HG03103 (cell line): ENCODE data around the gene DAPK1.

Source experiments
- ATAC-seq: cut with Tn5 transposase; IDR thresholded peaks from one replicate; pipeline ENCODE4 v1.9.1; 2021; ENCODE audit warnings: low read depth; ENCODE audit not compliant: unreplicated experiment

The DAPK1 gene

DNA sequence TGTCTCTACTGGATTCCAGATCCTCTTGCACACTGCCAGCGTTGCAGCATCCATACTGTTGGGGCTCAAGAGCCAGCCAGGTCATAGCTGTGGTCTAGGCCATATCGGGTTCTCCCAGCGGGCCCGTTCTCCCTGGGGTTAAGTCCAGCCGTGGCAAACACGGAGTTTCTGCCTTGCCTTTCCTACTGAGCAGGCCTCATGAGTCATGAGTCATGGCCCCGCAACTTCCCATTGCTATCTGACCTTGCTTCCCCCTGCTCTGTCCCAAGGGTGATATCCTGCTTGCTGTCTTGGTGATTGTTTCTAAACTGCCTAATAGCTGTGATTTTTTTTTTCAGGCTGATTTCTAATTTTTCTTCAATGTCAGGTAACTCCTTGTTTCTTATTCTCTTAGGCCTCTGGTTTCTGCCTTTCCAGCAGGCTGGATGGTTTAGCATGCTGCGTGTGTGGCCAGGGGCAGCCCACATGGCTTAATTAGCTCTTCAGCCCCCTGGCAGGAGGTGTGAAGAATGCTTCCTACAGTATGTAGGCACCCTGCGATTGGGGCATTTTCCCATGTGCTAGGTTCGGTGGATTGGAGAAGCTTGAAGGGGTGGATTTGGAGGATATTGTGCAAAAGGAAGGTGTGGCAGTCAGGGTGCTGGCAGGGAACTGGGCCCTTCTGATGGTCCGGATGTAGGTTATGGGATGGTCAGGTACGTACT, 18.7 kb downstream of the DAPK1 start:
- no peak for ATAC-seq

DNA sequence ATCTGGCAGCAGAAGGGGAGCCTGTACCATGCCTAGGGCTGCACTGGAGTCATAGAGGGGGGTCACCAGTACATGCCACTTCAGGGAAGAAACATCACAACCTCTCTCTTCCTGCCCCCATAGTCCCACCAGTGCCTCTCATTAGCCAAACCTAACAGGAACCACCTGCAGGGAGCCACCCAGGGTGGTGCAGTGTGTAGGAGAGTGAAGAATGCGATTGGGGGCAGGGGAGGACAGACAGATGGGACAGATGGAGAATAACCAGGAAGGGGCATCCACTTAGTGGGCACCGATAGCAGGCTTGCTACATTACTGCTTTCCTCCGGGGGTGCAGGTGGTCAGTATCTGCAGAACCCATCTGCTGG, 19.2 kb downstream of the DAPK1 start:
- ATAC-seq, result no peak

DNA sequence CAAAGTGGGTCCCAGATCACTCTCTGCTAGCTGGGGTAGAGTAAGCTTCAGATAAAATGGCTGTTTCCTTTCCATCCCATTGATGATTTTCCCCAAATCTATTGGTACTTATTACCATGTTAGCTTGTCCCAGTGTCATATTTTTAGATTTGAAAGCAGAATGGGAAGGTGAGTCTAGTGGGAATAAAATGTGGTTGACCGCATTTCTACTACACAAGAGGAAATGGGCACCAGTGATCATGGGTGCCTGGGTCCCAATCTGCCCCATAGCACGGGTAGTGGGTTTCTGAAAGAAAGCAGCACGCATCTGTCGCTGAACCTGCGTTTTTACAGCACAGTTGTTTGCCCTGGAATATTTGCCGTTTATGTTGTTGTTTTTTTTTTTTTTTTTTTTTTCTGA, 20.1 kb downstream of the DAPK1 start:
- no peak for ATAC-seq

DNA sequence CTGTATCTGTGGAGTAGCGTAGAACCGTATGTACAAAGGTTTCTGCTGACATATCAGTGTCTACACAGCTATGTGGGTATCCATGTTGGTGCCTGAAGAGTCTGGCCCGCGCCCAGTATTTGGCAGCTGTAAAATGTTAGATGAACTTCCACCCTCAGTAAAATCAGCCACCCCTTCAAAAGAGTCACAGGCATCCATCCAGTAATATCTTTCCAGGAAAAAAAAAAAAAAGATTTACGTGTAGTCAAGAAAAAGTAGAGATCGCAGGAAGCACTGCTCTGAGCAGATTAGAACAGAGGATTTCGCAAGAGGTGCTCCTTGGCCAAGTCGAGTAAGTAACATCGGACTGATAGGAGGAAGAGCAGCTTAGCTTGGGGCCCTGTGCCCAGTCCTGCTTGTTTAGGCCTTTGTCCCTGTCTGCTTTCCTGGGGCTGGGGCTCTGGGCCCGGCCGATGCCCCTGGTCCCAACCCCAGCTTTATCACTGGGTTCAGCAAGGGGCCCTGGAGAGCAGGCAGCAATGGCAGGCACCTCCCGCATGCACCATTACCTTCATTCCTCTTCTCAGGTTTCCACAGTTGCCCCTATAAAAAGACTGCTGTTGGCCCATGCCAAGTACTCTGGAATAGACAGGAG, 21.2 kb downstream of the DAPK1 start:
- ATAC-seq, result no peak

DNA sequence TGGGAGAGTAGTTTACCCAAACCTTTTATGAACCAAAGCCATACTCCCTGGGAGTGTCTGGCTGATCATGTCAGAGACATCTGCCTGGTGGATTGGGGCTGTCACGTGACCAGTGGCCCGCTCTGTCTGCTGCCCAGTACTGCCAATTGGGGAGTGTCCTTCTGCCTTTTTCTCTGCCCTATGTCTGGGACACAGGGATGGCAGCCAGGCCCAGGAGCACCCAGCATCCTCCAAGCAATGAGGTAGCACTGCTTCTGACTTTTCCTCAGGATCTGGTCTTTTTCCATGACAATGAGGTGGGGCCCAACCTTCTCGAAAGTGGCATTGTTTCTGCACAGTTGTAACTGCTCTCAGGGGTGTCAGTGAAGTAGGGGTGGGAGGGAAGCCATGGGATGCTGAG, 21.8 kb downstream of the DAPK1 start:
- ATAC-seq, result no peak

DNA sequence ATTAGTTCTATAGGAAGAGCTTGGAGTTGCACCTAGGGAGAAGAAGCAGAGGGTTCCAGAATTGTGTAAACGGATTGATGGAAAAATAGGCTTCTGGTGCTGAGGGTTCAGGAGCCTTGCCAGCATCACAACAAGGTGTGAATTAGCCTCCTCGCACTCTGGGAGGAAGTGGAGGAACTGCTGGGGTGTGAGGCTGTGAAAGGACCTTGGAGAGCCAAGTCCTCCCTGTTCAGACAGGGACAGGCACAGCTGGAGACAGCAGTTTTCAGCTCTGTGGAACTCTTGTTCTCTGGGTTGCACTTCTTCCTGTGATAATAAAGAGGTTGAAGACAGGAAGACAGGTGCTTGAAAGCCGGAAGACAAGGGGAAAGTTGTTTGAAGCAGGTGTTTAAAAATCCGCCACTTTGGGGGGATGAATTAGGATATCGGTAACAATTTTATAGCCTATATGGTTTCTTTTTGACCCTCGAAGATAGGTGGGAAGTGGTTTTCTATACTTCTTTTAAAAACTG, 22.6 kb downstream of the DAPK1 start:
- no peak for ATAC-seq

DNA sequence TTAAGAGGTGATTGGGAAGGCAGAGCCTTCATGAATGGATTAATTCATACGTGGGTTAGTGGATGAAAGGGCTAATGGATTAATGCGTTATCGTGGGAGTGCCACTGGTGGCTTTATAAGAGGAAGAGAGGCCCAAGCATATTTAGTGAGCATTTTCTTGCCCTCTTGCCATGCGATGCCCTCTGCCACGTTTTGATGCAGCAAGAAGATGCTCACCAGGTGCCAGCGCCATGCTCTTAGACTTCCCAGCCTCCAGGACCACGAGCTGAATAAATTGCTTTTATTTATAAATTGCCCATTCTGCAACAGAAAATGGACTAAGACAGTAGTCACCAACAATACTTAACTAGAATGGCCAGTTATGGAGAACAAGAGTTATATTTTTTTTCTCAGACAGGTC, 24.2 kb downstream of the DAPK1 start:
- no peak for ATAC-seq

DNA sequence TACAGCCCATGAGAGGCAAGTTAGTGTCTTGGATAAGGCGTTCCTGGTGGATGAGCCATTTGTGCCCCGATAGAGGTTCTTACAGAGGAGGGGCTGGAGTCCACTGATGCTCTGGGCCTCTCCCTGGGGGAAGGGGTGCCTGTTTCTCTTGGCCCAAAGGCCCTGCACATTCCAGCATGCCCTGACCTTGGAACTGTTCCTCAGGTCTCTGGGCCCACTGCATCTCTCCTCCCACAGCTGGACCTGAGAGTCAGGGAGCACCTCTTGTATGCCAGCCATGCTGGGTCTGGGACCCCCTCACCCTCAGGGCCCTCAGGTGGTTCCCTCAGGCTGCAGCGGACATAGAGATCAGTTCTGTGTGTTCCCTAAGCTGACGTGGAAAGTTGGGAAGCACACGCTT, 26.4 kb downstream of the DAPK1 start:
- ATAC-seq, result no peak

DNA sequence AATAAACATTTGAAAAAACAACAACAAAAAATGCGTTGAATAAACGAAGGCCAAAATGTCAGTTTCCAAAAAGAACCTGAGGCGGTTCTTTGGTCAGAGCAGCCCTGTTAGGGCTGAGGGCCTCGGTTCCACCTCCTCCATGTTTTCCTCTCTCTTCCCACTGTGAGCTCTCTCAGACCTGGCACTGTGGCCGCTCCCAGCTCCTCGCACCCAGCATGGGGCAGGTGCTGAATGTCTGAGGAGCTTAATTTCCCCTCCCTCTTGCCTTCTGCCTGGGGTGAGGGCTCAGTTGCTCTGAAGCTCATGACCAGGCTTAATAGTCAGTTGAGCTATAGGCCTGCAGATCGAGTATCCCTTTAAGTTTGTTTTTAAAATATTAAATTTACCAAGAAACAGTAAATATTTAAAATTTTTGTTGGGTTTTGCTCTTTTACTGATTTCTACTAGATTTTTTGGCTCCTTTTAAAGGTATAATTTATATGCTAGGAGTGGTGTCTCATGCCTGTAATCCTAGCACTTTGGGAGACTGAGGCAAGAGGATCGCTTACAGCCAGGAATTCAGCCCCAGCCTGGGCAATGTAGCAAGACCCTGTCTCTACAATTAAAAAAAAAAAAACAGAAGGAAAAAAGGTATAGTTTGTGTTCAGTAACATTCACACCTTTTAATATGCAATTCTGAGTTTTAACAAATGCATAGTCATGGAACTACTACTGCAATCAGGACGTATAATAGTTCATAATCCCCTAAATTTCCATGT, 28.1 kb downstream of the DAPK1 start:
- ATAC-seq, result no peak

DNA sequence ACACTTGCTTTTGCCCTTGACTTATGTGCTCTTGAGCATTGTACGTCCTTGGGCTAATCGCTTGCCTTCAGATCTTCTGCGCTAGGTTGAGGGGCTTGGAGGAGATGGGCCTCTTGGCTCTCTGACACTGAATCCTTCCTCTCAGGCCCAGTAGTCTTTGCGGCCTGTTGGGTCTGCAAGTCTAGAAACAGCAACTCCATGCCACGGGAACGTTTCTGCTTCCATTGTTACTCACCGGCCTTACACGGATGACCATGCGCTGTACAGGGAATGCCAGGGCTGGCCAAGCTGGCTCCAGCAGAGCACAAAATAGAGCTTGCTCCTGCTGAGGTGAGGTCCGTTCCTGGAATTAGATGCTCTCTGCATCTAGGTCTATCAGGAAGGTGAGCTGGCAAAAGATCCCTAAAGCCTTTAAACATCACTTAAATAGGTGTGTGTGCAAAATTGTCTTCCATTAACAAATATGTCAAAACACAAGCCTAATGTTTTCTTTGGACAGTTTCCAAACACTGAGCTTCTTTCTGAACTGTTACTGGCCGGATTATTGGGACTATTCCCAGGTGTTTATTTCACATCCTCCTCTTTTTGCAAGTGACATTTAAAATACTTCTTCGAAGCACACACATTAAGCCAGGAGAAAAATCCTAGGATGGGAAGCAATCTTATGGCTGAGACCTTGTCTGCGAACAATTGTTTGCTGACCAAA, 29.7 kb downstream of the DAPK1 start:
- ATAC-seq, result no peak

DNA sequence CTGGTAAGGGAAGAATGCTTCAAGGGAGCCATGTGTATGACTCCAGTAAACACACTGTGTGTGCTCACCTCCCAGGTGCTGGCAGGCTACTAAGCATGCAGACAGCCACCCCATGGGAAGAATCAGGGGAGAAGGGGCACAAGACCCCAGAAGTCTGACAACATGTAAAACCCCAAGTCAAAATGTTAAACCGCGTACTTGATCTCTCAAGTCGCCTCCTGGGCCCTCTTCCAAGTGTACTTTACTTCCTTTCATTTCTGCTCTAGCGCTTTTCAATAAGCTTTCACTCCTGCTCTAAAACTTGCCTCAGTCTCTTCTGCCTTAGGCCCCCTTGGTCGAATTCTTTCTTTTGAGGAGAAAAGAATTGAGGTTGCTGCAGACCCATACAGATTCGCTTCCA, 31.3 kb downstream of the DAPK1 start:
- ATAC-seq, result no peak

DNA sequence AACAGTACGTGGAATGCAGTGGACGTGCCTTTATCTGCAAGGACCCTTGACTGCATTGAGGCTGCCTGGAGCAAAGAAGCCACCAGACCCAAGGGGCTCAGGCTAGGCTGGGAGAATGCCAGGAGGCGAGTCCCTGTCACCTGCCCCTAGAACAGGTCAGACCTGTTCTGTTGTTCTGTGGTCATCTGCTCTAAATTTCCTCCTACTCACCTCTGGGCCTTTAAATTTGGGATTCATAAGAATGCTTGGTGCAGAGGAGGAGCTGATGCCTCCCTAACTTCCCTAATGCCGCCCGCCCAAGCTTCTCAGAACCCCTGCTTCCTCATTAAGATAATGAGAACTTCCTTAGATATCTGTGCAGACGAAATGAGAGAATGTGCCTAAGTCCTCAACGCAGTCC, 32.0 kb downstream of the DAPK1 start:
- ATAC-seq, result no peak

DNA sequence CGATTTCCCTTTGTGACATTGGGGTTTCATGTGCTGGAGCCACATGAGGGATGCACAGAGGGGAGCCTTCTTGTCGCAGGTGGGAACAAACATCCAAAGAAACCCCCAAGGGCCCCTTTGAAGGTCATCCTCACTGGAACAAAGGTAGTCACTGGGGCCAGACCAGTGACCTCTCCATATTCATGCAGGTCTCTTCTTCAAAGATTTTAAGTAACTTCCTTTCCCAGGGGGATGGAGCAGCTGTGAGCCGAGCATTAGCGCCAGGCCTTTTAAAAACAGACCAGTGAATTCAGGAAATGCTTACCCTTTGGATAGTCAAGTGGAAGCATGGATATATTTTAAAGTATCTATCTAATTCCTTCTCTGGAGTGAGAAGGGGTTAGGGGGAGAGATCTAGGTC, 33.0 kb downstream of the DAPK1 start:
- no peak for ATAC-seq

DNA sequence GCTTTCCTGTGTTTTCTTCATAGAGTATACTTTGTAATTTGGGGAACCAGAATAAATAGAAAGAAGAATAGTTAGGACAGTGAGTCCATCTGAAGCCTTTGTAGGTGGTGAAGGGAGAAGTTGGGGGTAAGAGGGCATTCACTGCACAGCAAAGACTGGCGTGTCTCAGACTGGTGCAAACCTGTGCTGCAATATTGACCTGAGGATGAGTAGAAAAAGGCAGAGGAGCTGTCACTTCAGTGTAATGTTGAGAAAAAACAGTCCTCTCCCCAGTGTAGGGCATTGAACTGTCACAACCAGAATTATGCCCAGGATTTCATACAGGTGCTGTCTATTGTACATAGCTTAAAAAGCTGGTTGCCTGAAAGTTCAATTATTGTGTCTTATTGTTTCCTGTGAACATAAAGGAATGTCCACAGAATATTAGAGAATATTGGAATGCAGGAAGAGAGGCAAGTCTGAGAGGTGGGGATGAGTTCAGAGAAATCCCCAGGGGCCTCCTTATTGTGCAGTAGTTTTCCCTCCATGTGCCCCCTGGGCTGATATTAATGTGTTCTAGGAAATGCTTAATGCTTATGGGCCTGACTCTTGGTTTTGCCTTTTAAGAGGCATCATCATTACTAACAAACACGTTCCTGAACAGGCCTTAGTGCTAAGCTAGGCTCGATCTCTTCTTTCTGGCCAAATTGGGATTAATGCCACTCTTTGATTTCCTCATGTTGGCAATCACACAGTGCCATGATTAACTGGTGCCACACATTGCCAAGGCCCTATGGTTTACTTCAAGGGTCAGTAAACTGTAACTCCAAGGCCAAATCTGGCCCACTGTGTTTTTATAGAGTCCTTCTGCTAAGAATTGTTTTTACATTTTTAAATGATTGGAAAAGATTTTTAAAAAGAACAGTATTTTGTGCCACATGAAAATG, 34.0 kb downstream of the DAPK1 start:
- ATAC-seq, result no peak

DNA sequence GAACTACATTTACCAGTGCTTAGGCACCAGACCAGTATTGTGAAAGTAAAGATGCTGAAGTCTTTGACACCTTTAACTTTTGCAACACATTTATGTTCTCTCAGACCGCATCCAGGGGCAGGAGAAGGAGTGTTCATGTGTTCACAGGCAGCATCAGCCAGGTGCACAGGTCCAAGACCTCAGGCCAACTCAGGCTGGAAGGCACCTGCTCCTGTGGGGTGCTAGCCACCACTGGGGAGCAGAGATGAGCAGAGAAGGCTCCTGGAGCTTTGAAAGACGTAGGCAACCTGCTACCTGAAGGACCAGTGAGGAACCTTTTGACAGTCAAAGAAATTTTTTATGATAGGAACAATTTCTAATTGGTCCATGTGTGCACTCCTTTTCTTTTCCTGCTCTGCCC, 35.6 kb downstream of the DAPK1 start:
- ATAC-seq, result no peak

DNA sequence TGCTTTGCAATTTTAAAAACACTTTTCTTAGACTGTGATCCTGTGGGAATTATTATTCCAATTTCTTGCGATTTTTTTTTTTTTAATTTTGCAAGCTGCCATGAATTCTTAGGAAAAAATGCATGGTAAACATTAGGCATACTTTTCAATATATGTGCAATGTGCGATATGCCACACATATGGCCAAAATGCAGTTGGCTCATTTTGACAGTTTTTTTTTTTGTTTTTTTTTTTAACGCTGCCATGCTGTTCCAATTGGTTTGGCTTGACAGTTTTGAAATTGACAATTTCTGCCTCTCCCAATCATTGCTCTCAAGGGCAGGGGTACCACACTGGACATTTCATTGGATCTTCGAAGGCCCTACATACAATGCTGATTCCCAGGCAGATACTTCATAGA, 36.4 kb downstream of the DAPK1 start:
- no peak for ATAC-seq

DNA sequence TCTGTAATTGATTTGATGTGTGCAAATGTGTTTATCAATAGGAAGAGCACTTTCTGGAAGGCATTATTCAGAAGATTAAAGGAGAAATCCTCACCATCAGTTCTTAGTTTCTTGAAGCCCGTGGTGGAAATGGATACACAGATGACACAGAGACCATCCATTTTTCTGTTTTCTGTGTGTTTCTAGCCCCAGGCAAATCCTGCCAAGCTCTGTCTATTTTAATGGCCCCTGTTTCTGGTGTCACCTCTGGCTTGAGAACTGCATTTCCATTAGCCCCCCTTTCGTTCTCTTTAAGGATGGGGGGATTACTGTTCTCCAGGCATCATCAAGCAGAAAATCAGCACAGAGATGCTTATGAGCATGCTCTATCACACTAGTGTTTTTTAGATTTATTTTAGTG, 37.3 kb downstream of the DAPK1 start:
- ATAC-seq, result no peak

DNA sequence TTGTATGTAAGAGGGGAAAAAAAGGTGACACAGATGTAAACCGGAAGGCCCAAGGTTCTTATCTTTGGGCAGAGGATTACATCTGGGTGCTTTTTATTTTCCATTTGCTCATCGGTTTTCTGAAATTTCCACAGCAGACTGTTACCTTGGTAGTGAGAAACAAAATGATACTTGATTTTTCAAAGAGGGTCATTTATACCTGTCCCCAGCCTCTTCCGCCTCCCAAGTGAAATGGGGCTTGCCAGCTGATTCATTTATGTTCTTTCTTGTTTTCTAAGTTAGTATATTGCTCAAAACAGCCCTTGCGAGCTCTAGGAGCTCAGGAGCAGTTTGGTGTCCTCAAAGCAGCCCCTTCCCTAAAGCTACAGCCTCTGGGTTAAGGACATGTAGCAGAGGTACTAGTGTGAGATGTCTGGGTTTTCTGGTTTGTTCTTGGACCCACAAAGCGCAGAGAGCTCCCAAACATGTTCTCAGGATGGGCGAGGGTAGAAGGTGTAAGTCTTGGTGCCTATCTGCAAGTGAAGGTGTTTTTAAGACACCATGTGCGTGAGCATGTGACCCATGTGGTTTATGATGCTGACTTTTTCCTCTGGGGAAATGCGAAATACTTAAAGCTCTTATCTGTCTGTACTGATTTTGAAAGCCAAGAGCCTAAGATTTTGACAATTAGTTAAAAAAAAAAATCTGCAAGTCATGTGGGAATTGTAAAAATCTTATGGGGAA, 38.3 kb downstream of the DAPK1 start:
- peak; percentile 50 for ATAC-seq

DNA sequence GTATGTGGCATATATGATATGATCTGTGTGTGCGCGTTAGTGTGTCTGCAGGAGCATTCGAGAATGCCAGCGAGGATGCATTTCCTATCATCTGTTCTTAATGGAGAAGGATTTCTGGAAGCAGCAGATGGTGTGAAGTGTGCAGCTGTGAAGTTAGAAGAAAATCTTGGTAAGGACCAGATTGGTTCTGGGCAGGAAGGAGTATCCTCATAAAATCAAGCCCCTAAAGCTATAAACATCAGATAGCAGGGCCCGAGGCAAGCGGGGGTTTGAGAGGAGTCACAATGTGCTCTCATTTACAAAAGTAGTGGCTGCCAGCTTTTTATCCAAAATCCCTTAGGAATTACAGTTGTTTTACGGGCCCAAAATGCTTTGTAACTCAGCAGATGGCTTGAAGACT, 40.0 kb downstream of the DAPK1 start:
- no peak for ATAC-seq
